ENCODE data around the gene GCNA. TPM values are rescaled to one million over a fixed set of nuclear protein-coding genes. Genes with fewer than 3 reads are reported as not detected.
"Not testable (repeated sequence)": the region's sequence is repeated elsewhere in the genome, so short reads cannot be mapped to it uniquely, and the experiment has no call there.

The GCNA gene
- total RNA-seq, 1 donor from 2014 or later: 3.6 TPM

DNA sequence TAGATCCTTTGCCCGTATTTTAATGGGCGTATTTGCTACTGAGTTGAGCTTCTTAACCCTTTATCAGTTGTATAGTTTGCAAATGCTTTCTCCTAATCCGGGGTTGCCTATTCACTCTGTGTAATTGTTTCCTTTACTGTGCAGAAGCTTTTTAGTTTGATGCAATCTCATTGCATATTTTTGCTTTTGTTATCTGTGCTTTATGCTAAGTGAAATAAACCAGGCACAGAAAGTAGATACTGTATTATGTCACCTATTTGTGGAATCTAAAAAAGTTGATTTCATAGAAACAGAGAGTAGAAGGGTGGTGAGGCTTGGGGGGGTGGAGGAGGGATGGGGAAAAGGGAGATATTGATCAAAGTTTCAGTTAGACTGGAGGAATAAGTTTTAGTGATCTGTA is 27.7 kb upstream of the GCNA start:
- ATAC-seq: no peak
- DNase-seq (ENCODE audit: low spot score): no peak
- intact Hi-C loops (cut with DNase I): no loop called here

DNA sequence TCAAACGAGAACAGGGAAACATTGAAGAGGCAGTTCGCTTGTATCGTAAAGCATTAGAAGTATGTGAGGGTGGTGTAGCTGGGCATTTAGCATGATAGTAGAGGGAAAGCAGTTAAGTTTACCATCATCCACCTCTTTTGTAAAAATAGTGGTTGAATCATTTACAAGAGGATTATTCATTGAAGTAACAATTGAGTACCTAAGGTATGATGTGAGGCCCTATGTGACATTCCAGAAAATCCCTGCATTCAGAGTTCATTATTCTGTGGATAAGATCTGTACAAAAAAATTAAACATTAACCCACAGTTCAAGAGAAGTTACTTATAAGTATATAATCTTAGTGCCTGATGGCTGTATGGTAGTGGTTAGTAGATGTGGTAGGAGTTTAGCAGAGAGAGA is 22.2 kb upstream of the GCNA start:
- DNase-seq (ENCODE audit: low spot score): no peak
- ATAC-seq: no peak
- intact Hi-C loops (cut with DNase I): no loop called here

DNA sequence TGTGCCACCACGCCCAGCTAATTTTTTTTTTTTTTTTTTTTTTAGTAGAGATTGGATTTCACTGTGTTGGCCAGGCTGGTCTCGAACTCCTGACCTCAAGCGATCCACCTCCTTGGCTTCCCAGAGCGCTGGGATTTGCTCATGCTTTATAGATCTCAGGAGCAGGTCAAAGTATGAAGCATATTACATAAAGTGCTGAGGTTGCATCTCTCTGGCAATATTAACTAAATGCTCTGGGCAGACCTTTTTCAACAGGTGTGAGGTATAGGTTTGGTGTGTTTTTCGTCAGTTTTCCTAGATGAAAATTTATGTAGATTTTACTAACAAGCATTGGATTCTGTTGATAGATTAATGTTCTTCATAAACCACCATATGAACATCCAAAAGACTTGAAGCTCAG is 19.3 kb upstream of the GCNA start:
- ATAC-seq (no peak), DNase-seq (ENCODE audit: low spot score) (no peak)
- intact Hi-C loops (cut with DNase I): no loop called here

DNA sequence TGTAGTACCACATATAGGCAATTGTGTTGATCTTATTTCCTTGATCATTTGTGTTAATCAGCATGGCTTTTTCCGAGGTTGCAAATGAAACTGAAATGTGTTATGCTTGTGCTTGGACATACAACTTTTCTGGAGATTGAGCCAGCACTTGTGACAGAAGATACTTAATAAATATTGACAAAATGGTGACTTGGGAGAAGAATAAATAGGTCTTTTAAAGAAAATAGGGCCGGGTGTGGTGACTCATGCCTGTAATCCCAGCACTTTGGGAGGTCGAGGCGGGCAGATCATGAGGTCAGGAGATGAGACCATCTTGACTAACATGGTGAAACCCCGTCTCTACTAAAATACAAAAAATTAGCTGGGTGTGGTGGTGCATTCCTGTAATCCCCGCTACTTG is 18.5 kb upstream of the GCNA start:
- intact Hi-C loops (cut with DNase I); ATAC-seq; DNase-seq (ENCODE audit: low spot score): not testable (repeated sequence)

DNA sequence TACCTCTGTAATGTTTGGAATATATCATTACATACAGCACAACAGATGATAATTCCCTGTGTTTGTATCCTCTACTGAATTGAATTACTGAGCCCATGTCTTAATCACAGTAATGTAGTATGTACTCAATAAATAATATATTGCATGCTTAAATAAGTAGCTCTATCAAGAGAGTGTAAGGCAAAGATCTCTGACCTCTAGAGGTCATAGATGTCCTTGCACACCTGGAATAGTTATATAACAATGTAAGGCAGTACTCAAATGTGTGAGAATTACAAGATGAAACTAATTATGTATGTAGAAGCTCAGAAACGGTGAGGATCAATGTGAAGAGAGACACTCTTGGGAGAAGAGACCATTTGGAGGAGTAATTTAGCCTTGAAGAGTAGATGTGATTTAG is 14.3 kb upstream of the GCNA start:
- ATAC-seq (no peak), DNase-seq (ENCODE audit: low spot score) (no peak)
- intact Hi-C loops (cut with DNase I): no loop called here

DNA sequence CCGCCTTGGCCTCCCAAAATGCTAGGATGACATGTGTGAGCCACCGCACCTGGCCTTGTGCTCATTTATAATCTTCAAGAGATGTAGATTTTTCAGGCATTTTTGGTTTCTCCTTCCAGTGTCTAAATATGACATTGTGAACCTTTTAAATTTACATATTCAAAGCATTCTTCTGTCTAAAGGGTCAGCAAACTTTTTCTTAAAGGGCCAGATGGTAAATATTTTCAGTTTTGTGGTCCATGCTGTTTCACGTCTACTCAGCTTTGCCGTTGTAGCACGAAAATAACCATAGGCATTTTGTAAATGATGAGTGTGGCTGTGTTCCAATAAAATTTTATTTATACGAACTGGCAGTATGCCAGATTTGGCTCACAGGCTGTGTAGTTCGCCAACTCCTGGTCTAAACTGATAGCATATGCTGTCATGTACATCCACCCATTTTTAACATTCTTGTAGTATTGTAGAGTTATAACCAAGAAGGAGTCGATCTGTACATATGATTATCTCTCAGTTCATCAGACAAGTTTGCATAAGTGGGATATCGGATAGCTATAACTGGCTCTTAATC is 12.7 kb upstream of the GCNA start:
- intact Hi-C loops (cut with DNase I): no loop called here
- ATAC-seq (no peak), DNase-seq (ENCODE audit: low spot score) (no peak)

DNA sequence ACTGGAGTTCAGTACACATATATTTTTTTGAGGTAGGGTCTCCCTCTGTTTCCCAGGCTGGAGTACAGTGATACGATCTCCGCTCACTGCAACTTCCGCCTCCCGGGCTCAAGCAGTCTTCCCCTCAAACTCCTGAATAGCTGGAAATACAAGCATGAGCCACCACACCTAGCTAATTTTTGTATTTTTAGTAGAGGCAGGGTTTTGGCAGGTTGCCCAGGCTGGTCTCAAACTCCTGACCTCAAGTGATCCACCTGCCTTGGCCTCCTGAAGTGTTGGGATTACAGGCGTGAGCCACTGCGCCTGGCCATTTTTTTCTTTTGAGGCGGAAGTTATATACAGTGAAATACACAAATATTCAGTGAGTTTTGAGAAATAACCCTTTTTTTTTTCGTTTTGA is 6.8 kb upstream of the GCNA start:
- DNase-seq (ENCODE audit: low spot score); intact Hi-C loops (cut with DNase I); ATAC-seq: not testable (repeated sequence)

DNA sequence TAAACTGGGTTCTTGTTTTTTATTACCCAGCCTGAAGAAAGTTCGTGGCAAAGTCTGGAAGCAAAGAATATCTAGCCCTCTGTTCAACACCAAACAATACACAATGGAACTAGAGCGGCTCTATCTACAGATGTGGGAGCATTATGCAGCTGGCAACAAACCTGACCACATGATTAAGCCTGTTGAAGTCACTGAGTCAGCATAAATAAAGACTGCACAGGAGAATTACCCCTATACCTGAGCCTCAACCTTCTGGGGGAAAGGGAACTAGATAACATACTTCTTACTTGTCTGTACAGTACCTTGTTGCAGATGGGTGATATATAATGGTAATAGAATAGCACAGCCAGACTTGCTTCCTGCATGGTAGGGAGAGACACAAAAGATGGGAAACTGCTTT is 4.6 kb upstream of the GCNA start:
- ATAC-seq (no peak), DNase-seq (ENCODE audit: low spot score) (no peak)
- intact Hi-C loops (cut with DNase I): no loop called here

DNA sequence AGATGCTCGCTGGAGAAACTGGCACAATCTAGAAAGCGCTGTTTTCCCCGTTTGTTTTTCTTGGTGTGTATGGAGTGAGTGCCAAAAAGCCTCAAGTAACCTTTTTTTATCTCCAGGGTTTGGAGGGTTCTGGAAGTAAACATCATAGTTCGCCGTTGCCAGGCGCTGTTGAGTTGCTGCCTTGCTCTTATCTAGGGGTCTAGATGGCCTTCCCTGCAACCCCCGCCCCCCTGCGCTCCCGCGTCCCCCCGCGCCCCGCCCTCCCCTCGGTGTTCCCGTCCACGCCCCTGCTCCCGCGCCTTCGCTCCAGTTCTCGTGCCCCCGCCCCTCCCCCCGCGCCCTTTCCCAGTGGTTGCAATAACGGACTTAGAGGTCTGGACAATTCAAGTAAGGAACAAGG is 555 bp upstream of the GCNA start:
- DNase-seq (ENCODE audit: low spot score): no peak
- intact Hi-C loops (cut with DNase I): no loop called here
- ATAC-seq: no peak

DNA sequence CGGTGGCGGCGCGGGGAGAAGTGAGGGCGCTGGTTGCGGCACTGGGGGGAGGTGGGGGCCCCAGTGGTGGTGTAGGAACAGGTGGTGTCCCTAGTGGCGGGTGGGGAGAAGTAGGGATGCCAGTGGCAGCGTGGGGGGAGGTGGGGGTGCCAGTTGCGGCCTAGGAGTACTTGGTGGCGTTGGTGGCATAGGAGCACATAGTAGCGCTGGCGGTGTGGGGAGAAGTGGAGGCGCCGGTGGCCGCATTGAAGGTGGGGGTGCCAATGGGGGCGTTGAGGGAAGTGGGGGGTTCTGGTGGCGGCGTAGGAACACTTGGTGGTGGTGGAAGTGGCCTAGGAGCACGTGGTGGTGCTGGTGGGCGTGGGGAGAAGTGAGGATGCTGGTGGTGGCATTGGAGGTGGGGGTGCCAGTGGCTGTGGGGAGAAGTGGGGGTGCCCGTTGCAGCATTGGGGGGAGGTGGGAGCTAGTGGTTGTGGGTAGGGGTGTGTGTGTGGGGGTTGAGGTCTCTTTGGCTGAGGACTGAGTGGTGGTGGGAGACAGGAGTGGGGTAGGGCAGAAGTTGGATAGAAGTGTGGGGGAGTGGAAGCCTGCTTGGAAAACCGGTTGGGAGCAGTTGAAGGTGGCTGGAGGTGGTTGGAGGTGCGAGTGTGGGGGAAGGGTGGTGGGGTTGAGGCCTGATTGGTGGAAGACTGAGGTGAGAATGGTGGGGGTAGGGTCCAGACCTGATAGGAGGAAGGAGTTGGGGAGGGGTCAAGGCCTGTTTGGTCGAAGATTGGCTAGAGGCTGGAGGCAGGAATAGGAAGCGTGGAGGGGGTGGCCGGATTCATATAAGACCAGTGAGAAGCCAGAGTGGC is 1.1 kb downstream of the GCNA start:
- DNase-seq (ENCODE audit: low spot score) (no peak), ATAC-seq (no peak)
- intact Hi-C loops (cut with DNase I): no loop called here

DNA sequence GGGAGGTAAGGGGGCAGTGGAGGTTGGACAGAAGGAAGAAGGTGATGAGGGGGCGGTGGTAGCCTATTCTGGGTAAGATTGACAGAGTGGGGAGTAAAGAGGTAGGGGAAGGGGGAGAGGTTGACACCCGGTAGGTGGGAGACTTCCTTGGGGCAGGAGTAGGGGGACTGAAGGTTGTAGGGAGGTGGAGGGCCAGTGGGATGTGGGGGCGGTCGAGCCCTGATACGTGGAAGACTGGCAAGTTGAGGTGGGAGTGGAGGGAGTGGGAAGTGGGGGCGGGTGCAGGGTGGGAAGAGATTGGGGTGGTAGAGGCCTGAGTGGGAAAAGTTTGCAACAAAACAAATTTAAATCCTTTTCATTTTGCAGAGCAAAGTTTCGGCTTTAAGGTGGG is 1.7 kb downstream of the GCNA start:
- DNase-seq (ENCODE audit: low spot score): no peak
- intact Hi-C loops (cut with DNase I): no loop called here
- no peak for ATAC-seq

DNA sequence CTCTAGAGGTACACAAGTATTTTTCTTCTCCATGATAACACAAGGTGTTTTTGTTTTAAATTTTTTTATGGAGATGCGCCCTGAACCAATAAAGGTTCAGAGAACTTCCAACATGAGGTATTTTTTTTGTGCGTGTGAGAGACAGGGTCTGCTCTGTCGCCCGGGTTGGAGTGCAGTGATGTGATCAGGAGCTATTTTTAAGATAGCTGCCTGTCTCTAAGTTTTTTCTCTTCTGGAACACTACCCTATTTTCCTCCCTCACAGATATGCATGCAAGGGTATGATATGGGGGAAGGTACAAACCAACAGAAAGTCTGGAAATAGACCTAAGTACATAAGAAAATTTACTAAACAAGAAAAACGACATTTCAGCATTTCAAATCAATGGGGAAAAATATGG is 3.0 kb downstream of the GCNA start:
- ATAC-seq: no peak
- intact Hi-C loops (cut with DNase I): no loop called here
- DNase-seq (ENCODE audit: low spot score): no peak

DNA sequence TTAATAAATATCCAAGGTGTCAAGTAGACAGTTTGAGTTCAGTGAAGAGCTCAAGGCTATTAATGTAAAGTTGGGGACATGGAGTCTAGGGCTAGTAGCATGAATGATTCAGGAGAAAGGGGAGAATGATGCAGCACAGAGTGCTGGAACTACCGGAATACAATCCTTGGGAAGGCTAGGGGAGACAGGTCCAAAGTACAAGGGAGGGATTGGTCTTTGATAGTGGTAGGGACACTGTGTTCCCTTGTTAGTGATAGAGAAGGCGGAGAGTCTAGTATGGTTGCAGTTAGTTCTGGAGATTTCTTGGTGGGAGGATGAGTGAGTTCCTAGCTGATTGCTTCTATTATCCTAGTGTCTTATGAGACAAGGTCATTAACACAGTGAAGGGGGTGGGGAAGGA is 8.7 kb downstream of the GCNA start:
- no peak for ATAC-seq
- DNase-seq (ENCODE audit: low spot score): no peak
- intact Hi-C loops (cut with DNase I): no loop called here

DNA sequence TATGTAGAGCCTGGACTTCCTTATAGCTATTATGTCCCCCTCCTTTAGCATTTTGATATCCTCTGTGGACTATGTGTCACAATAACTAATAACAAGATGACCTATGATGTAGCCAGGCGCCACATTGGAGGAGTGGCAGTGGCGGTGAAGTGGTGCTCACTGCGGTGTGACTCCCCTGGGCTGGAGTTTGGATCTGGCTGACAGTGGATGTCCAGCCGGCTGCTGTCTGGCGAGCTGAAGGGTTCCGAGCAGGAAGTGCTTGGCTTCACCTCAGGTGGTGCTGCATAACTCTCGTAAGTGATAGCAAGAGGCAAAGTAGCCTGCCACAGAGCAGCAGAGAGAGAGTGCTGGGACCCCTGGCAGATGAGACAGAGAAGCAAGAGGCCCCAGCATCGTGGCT is 15.0 kb downstream of the GCNA start:
- intact Hi-C loops (cut with DNase I); ATAC-seq; DNase-seq (ENCODE audit: low spot score): not testable (repeated sequence)

DNA sequence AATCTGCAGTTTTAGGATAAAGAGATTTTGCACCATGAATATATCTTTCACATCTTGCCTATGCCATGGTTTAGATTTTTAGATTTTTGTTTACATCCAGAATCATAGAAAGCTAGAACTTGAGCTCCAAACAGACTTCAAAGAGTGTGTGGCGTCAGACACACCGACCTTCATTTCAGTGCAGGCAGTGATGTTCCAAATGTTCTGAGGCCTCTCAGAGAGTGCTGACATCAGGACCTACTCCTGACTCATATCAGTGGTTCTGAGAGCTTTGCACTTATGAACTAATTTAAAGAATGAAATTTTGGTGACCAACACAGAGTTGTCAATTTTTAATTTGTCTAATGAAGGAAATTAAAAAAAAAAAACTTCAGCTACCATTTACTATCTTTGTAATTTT is 21.7 kb downstream of the GCNA start:
- intact Hi-C loops (cut with DNase I): no loop called here
- DNase-seq (ENCODE audit: low spot score): no peak
- no peak for ATAC-seq

DNA sequence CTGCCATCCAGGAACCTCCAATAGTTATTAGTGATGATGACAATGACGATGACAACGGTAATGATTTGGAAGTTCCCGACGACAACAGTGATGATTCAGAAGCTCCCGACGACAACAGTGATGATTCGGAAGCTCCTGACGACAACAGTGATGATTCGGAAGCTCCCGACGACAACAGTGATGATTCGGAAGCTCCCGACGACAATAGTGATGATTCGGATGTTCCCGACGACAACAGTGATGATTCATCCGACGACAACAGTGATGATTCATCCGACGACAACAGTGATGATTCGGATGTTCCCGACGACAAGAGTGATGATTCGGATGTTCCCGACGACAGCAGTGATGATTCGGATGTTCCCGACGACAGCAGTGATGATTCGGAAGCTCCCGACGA is 25.4 kb downstream of the GCNA start:
- intact Hi-C loops (cut with DNase I): no loop called here
- DNase-seq (ENCODE audit: low spot score) (no peak), ATAC-seq (no peak)

DNA sequence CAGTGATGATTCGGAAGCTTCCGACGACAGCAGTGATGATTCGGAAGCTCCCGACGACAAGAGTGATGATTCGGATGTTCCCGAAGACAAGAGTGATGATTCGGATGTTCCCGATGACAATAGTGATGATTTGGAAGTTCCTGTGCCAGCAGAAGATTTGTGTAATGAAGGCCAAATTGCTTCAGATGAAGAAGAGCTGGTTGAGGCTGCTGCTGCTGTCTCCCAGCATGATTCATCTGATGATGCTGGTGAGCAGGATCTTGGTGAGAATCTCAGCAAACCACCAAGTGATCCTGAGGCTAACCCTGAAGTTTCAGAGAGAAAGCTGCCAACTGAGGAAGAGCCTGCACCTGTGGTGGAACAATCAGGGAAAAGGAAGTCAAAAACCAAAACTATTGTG is 25.9 kb downstream of the GCNA start:
- intact Hi-C loops (cut with DNase I): no loop called here
- DNase-seq (ENCODE audit: low spot score) (no peak), ATAC-seq (no peak)

DNA sequence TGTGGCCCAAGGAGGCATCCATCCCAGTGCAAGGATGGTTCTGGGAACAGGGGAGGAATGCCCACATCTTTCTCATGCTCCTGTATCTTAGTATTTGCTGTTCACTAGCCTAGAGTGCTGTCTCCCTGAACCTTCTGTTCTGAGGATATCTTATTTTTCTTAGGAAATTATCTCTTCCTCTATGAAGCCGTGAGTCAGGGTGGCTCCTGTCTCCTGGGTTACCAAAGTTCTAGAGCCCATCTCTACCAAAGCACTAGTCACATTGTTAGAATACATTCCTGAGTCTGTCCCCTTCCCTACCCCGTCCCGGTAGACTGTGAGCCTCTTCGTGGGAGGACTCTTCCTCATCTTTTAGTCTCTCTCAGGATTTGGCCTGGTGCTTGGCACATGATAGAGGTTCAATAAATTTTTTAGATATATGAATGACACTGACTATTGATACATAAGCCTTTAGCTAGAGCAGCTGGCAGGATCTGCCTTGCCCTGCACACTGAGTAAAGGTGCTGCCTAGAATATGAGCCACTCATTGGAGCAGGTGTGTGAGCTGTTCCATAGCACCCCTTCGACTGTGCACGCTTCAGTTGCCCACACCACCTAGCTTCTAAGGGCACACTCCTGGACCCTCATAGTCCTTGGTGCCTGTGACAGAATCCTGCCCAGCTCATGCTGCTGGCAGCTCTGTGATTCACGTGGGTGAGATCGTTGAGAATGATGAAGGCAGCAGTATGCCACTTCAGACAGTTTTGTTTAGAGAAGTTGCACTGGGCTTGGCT is 26.7 kb downstream of the GCNA start:
- DNase-seq (ENCODE audit: low spot score) (no peak), ATAC-seq (no peak)
- intact Hi-C loops (cut with DNase I): no loop called here

DNA sequence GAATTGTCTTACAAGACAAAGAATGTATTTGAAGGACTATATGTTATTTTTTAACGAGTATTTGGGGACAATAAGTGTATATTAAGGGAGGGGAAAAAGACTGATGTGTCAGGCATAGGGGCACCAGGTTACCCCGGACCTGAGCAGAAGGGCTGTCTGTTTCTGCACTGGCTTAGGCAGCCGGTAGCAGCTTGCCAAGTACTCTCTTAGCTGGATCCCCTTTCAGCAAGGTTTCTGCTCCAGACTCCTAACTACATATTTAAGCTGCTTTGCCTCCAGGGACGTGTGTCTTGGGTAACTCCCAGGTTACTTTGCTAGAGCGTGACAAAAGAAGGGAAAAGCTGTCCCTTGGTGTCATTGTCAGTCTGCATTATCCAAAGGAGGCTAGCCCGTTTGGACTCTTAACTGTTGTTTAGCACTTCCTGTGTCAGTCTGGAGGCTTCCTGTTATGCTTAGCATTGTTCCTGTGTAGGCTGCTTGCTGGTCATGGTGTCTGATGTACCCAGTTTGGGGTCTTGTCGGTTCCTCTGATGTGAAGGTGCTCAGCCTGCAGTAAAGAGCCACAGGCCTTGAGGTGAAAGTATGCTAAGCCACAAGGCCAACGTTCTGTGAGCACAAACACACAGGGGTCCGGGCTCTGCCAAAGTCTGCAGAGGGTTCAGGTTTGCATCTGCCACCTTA is 28.4 kb downstream of the GCNA start:
- intact Hi-C loops (cut with DNase I): no loop called here
- DNase-seq (ENCODE audit: low spot score) (no peak), ATAC-seq (no peak)

DNA sequence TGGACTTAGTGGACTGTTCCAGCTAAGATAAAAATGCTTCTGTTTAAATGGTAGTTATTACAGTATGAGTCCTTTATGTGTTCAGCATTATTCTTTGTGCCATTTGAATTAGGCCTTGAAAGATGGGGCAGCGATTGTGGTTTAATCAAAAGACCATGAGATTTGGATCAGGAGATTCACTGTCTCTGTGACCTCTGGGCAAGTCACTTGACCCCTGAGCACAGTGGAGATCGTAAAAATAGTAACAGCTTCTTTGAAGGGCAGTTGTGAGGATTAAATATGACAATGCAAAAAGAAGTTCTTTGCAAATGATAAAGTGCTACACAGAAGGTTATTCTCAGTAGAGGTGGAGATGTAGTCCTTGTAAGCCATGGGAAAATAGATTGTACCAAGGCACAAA is 29.3 kb downstream of the GCNA start:
- intact Hi-C loops (cut with DNase I): no loop called here
- no peak for DNase-seq (ENCODE audit: low spot score)

More for the DNA sequence above, 29.3 kb downstream of the GCNA start:
- no peak for ATAC-seq
